ENCODE results near the gene FOXP1. TPM values are rescaled to one million over a fixed set of nuclear protein-coding genes. Genes with fewer than 3 reads are reported as not detected.

The FOXP1 gene
- total and polyA plus RNA-seq, 3 experiments from 2014 or later: 142 to 185 (median 147) TPM

DNA sequence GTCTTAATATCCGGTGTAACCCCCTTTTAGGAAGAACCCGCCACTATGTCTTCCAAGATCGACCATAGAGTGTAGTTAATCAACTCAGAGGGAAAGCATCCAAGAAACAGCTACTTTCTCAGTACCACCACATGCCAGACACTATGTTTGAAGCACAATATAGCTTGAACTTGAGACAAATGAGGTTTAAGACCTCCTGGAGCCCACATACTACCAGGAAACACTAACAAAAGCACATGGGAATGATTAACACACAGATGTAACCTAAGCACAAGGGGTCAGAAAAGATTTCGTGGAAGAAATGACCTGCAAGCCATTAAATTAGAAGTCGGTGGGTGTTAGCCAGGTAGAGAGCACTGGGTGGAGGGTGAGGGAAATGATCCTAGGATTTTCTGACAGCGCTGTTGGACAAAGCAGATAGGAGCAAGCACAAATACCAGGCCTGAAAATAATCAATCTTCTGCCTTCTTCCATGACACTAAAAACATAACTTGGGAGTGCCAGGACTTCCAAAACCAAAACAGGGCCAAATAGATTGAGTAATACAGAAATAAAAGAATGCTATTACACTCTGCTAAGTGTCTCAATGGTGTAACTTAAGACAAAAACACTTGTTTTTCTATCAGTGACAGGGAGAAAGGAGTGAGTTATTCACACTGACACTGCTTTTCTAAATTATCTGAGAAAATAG, 213.7 kb downstream of the FOXP1 start:
- Histone ChIP-seq H3K4me1 (ENCODE audit: insufficient read depth, low read length) (peaks cover 69% of the 10 kb centered on the region), H3K27me3 (ENCODE audit: insufficient read depth, low read length, poor library complexity, severe bottlenecking) (no peaks in the 10 kb centered on the region), H3K36me3 (ENCODE audit: insufficient read depth, low read length) (no peaks in the 10 kb centered on the region), H3K9me3 (ENCODE audit: low read length) (no peaks in the 10 kb centered on the region), H3K27ac (ENCODE audit: low read depth, low read length) (no peak overlapping the region), H3K4me3 (ENCODE audit: low read length) (no peak overlapping the region)
- ChIA-PET CTCF (no interaction called here), POLR2A (interaction anchor here (1.0 kb wide), 1 partner anchor 52 kb away, joined by 3 read pairs; no protein-coding TSS in a partner anchor)
- Mint-ChIP-seq H3K36me3 (peaks cover 0 to 27% (median 15%) of the 10 kb centered on the region in 3 donors), H3K27me3 (no peaks in the 10 kb centered on the region), H3K4me1 (peaks cover 55 to 88% (median 71%) of the 10 kb centered on the region in 3 donors), H3K9me3 (no peaks in the 10 kb centered on the region), H3K27ac (peak overlapping the region in 2 of 8 donors; percentile 1 to 9), H3K4me3 (no peak overlapping the region)
- no peak for DNase-seq

DNA sequence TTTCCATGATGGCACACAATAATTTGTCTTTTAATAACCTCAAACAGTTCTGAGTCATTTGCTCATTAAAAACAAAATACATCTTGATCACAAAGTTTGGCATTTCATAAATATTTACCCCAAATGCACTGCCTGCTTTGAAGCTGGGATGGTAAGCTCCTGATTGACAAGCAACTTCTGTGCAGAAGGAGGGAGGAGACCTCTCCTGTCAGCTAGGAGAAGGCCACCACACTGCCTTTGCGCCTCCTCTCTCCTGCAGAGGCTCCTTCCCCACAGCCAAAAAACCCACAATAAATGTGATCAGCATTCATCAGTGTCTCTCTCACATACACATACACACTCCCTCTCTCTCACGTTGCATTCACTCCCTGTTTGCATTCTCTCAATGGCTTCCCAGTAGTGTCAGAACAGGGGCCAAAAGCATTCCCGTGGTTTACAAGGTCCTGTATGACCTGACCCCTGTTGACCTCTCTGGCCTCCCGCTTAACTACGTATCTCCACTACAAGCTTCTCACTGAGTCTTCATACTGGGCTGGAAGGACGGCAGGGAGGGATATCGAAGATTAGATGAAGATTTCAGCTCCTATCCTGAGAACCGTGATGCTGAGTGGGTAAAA, 216.4 kb downstream of the FOXP1 start:
- ChIA-PET CTCF (interaction anchor here (0.6 kb wide), 1 partner anchor 145 kb away, joined by 3 read pairs; no protein-coding TSS in a partner anchor), POLR2A (no interaction called here)
- H3K27me3 Mint-ChIP-seq: no peaks in the 10 kb centered on the region
- H3K4me3 Mint-ChIP-seq: peak overlapping the region in 2 of 7 donors; percentile 8 to 17
- Histone ChIP-seq H3K36me3 (ENCODE audit: insufficient read depth, low read length) (no peaks in the 10 kb centered on the region), H3K9me3 (ENCODE audit: low read length) (no peaks in the 10 kb centered on the region), H3K4me3 (ENCODE audit: low read length) (no peak overlapping the region), H3K4me1 (ENCODE audit: insufficient read depth, low read length) (peaks cover 57% of the 10 kb centered on the region), H3K27me3 (ENCODE audit: insufficient read depth, low read length, poor library complexity, severe bottlenecking) (no peaks in the 10 kb centered on the region), H3K27ac (ENCODE audit: low read depth, low read length) (no peak overlapping the region)
- peak in 1 of 5 donors; percentile 33 for DNase-seq
- H3K9me3 Mint-ChIP-seq: no peaks in the 10 kb centered on the region
- peaks cover 0 to 25% (median 16%) of the 10 kb centered on the region in 3 donors for H3K36me3 Mint-ChIP-seq
- H3K4me1 Mint-ChIP-seq: peaks cover 36 to 85% (median 52%) of the 10 kb centered on the region in 3 donors
- peak overlapping the region in 2 of 8 donors; percentile 70 to 77 for H3K27ac Mint-ChIP-seq

DNA sequence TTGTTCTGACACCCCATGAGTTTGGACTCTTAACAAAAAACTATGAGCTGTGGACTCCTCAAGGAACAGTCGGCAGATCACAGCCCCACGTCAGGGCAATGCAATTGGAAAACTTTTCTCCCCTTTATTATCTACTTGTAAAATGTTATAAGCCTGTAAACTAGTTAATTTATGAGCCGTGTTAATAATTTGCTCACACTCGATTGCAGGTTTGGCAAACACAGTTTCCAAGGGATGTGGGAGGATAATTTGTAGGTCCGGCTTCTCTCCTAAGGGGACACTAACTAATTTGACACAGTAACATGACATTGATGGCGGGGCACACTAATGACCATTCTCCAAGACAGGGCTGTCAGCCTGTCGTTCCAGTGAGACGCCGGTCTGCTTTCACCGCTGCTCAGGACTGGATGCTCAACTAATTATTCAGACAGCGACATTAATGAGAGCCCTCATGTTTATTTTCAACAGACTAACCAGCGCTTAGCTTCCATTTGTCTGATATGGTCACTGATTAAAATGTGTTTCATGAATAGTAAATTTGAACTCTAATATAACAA, 222.1 kb downstream of the FOXP1 start:
- ChIA-PET CTCF (no interaction called here), POLR2A (no interaction called here)
- no peaks in the 10 kb centered on the region for H3K27me3 Mint-ChIP-seq
- H3K4me3 ChIP-seq (ENCODE audit: low read length): no peak overlapping the region
- peaks cover 65% of the 10 kb centered on the region for H3K4me1 ChIP-seq (ENCODE audit: insufficient read depth, low read length)
- DNase-seq: no peak
- no peaks in the 10 kb centered on the region for H3K27me3 ChIP-seq (ENCODE audit: insufficient read depth, low read length, poor library complexity, severe bottlenecking)
- H3K36me3 Mint-ChIP-seq: peaks cover 0 to 28% (median 13%) of the 10 kb centered on the region in 3 donors
- H3K36me3 ChIP-seq (ENCODE audit: insufficient read depth, low read length): no peaks in the 10 kb centered on the region
- peak overlapping the region in 5 of 8 donors; percentile 23 to 79 (median 61) for H3K27ac Mint-ChIP-seq
- H3K9me3 ChIP-seq (ENCODE audit: low read length): no peaks in the 10 kb centered on the region
- H3K4me1 Mint-ChIP-seq: peaks cover 27 to 86% (median 67%) of the 10 kb centered on the region in 3 donors
- H3K9me3 Mint-ChIP-seq: no peaks in the 10 kb centered on the region
- H3K4me3 Mint-ChIP-seq: peak overlapping the region in 2 of 7 donors; percentile 13 to 19
- no peak overlapping the region for H3K27ac ChIP-seq (ENCODE audit: low read depth, low read length)

DNA sequence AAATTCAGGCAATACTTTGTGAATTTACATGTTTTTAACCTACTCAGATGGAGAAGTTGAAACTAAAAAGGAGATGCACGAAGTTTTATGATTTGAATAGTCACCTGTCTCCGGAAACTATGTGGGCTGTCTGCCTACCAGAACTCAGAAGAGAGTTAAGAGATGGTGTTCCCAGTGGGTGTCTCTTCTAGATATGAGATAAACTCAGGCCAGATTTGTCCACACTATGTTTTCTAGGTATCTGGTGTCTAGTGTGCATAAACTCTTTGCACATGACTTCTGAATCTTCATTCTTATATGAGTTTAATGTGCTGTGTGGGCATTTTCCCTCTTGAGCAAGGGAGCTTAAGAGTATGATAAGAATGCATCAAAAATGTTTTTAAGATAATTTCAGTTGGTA, 222.8 kb downstream of the FOXP1 start:
- CTCF ChIA-PET: no interaction called here
- no peaks in the 10 kb centered on the region for H3K27me3 Mint-ChIP-seq
- DNase-seq: peak in 2 of 5 donors; percentile 7 to 50
- Histone ChIP-seq H3K36me3 (ENCODE audit: insufficient read depth, low read length) (no peaks in the 10 kb centered on the region), H3K27ac (ENCODE audit: low read depth, low read length) (no peak overlapping the region), H3K27me3 (ENCODE audit: insufficient read depth, low read length, poor library complexity, severe bottlenecking) (no peaks in the 10 kb centered on the region), H3K9me3 (ENCODE audit: low read length) (no peaks in the 10 kb centered on the region), H3K4me1 (ENCODE audit: insufficient read depth, low read length) (peaks cover 62% of the 10 kb centered on the region), H3K4me3 (ENCODE audit: low read length) (peak overlapping the region; percentile 2)
- peaks cover 0 to 28% (median 14%) of the 10 kb centered on the region in 3 donors for H3K36me3 Mint-ChIP-seq
- no peaks in the 10 kb centered on the region for H3K9me3 Mint-ChIP-seq
- POLR2A ChIA-PET: no interaction called here
- H3K4me1 Mint-ChIP-seq: peaks cover 26 to 86% (median 68%) of the 10 kb centered on the region in 3 donors
- H3K4me3 Mint-ChIP-seq: peak overlapping the region in 5 of 7 donors; percentile 8 to 66 (median 51)
- peak overlapping the region in 7 of 8 donors; percentile 32 to 79 (median 61) for H3K27ac Mint-ChIP-seq

DNA sequence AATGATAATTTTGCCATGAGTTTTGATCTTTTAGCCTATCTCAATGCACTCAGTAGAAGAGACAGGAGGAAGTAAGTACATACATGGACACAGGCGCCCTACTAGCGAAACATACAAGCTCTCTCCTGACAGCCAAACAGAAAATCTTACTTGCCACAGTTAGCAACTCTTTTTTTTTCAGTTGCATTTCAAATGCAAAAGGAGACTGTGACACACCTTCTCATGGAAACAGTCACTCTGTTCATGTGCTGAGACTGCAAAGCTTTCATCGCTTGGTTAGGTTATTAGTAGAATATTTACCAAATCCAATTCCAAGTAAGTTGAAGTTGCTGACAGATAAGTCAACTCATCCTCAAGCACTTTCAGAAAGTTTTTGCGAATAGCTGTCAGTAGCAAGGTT, 223.3 kb downstream of the FOXP1 start:
- CTCF ChIA-PET: no interaction called here
- H3K36me3 Mint-ChIP-seq: peaks cover 0 to 32% (median 17%) of the 10 kb centered on the region in 3 donors
- no peaks in the 10 kb centered on the region for H3K9me3 Mint-ChIP-seq
- H3K27me3 Mint-ChIP-seq: no peaks in the 10 kb centered on the region
- Histone ChIP-seq H3K4me1 (ENCODE audit: insufficient read depth, low read length) (peaks cover 62% of the 10 kb centered on the region), H3K27ac (ENCODE audit: low read depth, low read length) (no peak overlapping the region), H3K4me3 (ENCODE audit: low read length) (peak overlapping the region; percentile 2), H3K27me3 (ENCODE audit: insufficient read depth, low read length, poor library complexity, severe bottlenecking) (no peaks in the 10 kb centered on the region), H3K9me3 (ENCODE audit: low read length) (no peaks in the 10 kb centered on the region), H3K36me3 (ENCODE audit: insufficient read depth, low read length) (no peaks in the 10 kb centered on the region)
- peak overlapping the region in 6 of 8 donors; percentile 32 to 79 (median 62) for H3K27ac Mint-ChIP-seq
- H3K4me3 Mint-ChIP-seq: peak overlapping the region in 4 of 7 donors; percentile 51 to 66 (median 56)
- H3K4me1 Mint-ChIP-seq: peaks cover 24 to 87% (median 69%) of the 10 kb centered on the region in 3 donors
- POLR2A ChIA-PET: no interaction called here
- no peak for DNase-seq

DNA sequence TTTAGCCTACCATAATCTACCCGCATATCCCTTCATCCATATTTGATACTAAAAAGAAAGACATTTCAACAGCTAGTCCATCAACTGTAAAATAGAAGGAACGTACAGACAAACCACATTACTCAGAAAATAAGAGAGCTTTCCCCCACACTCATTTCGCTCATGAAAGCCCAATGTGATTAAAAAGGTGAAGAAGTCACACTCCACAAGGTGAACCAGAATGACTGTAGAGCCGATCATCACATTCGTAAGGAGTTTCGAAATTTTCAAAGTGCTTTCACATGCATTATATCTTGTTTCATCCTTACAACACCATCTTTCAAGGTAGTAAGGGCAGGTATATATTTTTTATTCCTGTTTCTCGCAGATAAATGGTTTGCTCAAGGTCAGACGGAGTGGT, 225.3 kb downstream of the FOXP1 start:
- CTCF ChIA-PET: no interaction called here
- Mint-ChIP-seq H3K27ac (peak overlapping the region in 2 of 8 donors; percentile 9 to 19), H3K36me3 (peaks cover 0 to 42% (median 13%) of the 10 kb centered on the region in 3 donors), H3K9me3 (no peaks in the 10 kb centered on the region), H3K27me3 (no peaks in the 10 kb centered on the region), H3K4me3 (no peak overlapping the region), H3K4me1 (peaks cover 19 to 86% (median 80%) of the 10 kb centered on the region in 3 donors)
- Histone ChIP-seq H3K4me1 (ENCODE audit: insufficient read depth, low read length) (peaks cover 55% of the 10 kb centered on the region), H3K27ac (ENCODE audit: low read depth, low read length) (no peak overlapping the region), H3K27me3 (ENCODE audit: insufficient read depth, low read length, poor library complexity, severe bottlenecking) (no peaks in the 10 kb centered on the region), H3K36me3 (ENCODE audit: insufficient read depth, low read length) (no peaks in the 10 kb centered on the region), H3K4me3 (ENCODE audit: low read length) (no peak overlapping the region), H3K9me3 (ENCODE audit: low read length) (no peaks in the 10 kb centered on the region)
- POLR2A ChIA-PET: no interaction called here
- no peak for DNase-seq

DNA sequence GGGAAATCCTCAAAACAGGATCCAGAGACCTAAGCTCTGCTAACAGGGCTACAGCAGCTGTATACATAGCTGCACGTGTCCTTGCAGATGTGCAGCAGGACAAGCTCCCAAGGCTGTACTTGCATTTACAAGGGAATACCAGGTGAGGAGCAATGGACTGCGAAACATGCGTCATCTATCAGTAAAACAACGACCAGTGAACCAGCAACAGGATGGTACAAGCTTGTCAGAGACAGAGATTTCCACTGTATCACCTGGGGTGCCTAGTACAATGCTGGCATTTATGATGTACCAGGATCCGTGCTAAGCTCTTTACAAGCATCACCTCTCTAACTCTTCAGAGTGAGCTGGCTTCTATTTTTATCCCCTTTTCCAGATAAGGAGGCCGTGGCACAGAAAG, 227.3 kb downstream of the FOXP1 start:
- Histone ChIP-seq H3K36me3 (ENCODE audit: insufficient read depth, low read length) (no peaks in the 10 kb centered on the region), H3K4me1 (ENCODE audit: insufficient read depth, low read length) (peaks cover 43% of the 10 kb centered on the region), H3K9me3 (ENCODE audit: low read length) (no peaks in the 10 kb centered on the region), H3K27me3 (ENCODE audit: insufficient read depth, low read length, poor library complexity, severe bottlenecking) (no peaks in the 10 kb centered on the region), H3K4me3 (ENCODE audit: low read length) (no peak overlapping the region), H3K27ac (ENCODE audit: low read depth, low read length) (no peak overlapping the region)
- CTCF ChIA-PET: no interaction called here
- Mint-ChIP-seq H3K4me1 (peaks cover 17 to 84% (median 77%) of the 10 kb centered on the region in 3 donors), H3K4me3 (no peak overlapping the region), H3K27me3 (no peaks in the 10 kb centered on the region), H3K36me3 (peaks cover 0 to 48% (median 16%) of the 10 kb centered on the region in 3 donors), H3K27ac (peak overlapping the region in 4 of 8 donors; percentile 14 to 45 (median 29)), H3K9me3 (no peaks in the 10 kb centered on the region)
- DNase-seq: no peak
- POLR2A ChIA-PET: interaction anchor here (0.5 to 0.6 kb wide), 3 partner anchors 9 to 875 kb away, joined by 3 to 4 read pairs (median 3); no protein-coding TSS in a partner anchor

Data from CD8-positive, alpha-beta memory T cell (primary cell).